Uterus (tissue), 2 donors: ENCODE measurements around the gene TLX3.

Experiments used
- CTCF ChIP-seq, 4 experiments: fragments of 200-600 bp in 2 of 4; fragments of 450-650 bp in 2 of 4; sonication (generic) in 2 of 4; IDR thresholded peaks; one replicate each; pipeline ENCODE4 v1.5.1; 2016 to 2019; ENCODE audit warnings: antibody characterized with exemption in 4 of 4, mild to moderate bottlenecking in 2 of 4, moderate library complexity in 1 of 4
- POLR2A ChIP-seq, 2 donors: fragments of 450-650 bp; IDR thresholded peaks; one replicate each; pipeline ENCODE4 v1.6.1; 2016; ENCODE audit warnings: antibody characterized with exemption in 2 of 2, mild to moderate bottlenecking in 1 of 2, moderate library complexity in 1 of 2

GRCh38 chr5:171312129-171312974, 3.3 kb downstream of the TLX3 start:
- TF ChIP-seq CTCF (IDR thresholded peaks at IDR 0.05) (no peak), POLR2A (IDR thresholded peaks at IDR 0.05) (no peak)
